Midbrain (tissue), 1 donor: ENCODE data around the gene VPS35L.

Experiments
- DNase-seq: peaks from one replicate; lab custom pipeline; 2025; lab: John Stamatoyannopoulos, UW

The VPS35L gene

GRCh38 chr16:19748389-19749168, 193.1 kb downstream of the VPS35L start:
- no peak for DNase-seq

- no peak for DNase-seq
These were observed 194.1 kb downstream of the VPS35L start for GRCh38 chr16:19749571-19750080.
